Measurements from ENCODE around the gene LIN7C.
A peak's percentile ranks its signal among the peaks of the same experiment; 100 is the strongest.

LIN7C gene

DNA sequence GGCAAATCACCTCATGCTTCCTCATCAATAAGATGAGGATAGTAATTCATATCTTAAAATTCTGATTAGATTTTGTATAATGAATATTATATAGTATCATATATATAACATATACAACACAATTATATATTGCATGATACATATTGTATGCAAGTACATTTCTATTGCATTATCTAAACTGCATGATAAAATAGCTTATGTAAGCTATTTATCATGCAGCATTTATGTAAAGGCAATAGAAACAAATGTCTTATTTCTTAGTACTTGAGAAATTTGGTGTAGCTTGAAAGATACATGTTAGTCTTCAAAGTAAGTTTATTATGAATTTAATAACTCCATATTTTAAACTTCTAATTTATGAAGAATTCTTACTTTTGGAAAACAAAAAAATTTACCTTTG, 5.5 kb downstream of the LIN7C start:
- no peaks in the 10 kb centered on the region for H3K9me3 ChIP-seq (replicated peaks; ENCODE audit: insufficient read depth, low read length)
- no peaks in the 10 kb centered on the region for H4K20me1 ChIP-seq (ENCODE audit: insufficient read depth, low read length)
- 0 out of 2 replicates have a peak, but pooled peaks cover 6% of the 10 kb centered on the region for H3K4me1 ChIP-seq (ENCODE audit: low read length)
- H3K27ac ChIP-seq (ENCODE audit: low read length) = no peak overlapping the region
- no peak for DNase-seq
- no peak overlapping the region for H3K4me2 ChIP-seq (ENCODE audit: low read depth, low read length)
- peaks cover 55% of the 10 kb centered on the region for H3K79me2 ChIP-seq (ENCODE audit: low read length)
- H2AFZ ChIP-seq (ENCODE audit: low read length) = no peak overlapping the region
- no peaks in the 10 kb centered on the region for H3K9me2 ChIP-seq (replicated peaks; ENCODE audit: insufficient read depth, low read length)
- peaks cover 2% of the 10 kb centered on the region; the same call in 1 of the 2 replicates for H3K36me3 ChIP-seq (replicated peaks; ENCODE audit: insufficient read depth, low read length)
- TF ChIP-seq EZH2 (optimal IDR thresholded peaks at IDR 0.05; ENCODE audit: low read depth, low read length) (no peak), EZH2phosphoT487 (IDR thresholded peaks at IDR 0.05; ENCODE audit: low read length) (no peak)
- TF ChIP-seq, protein P1, sequence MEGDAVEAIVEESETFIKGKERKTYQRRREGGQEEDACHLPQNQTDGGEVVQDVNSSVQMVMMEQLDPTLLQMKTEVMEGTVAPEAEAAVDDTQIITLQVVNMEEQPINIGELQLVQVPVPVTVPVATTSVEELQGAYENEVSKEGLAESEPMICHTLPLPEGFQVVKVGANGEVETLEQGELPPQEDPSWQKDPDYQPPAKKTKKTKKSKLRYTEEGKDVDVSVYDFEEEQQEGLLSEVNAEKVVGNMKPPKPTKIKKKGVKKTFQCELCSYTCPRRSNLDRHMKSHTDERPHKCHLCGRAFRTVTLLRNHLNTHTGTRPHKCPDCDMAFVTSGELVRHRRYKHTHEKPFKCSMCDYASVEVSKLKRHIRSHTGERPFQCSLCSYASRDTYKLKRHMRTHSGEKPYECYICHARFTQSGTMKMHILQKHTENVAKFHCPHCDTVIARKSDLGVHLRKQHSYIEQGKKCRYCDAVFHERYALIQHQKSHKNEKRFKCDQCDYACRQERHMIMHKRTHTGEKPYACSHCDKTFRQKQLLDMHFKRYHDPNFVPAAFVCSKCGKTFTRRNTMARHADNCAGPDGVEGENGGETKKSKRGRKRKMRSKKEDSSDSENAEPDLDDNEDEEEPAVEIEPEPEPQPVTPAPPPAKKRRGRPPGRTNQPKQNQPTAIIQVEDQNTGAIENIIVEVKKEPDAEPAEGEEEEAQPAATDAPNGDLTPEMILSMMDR (IDR thresholded peaks at IDR 0.05; ENCODE audit: low read length) = no peak
- 0 out of 2 replicates have a peak, but pooled peaks cover 8% of the 10 kb centered on the region for H3F3A ChIP-seq (ENCODE audit: insufficient read depth, low read length)
- no peak overlapping the region for H3K9ac ChIP-seq (ENCODE audit: low read length)
- H3K4me3 ChIP-seq (ENCODE audit: low read length) = no peak overlapping the region
- no peaks in the 10 kb centered on the region for H3K27me3 ChIP-seq (replicated peaks; ENCODE audit: insufficient read depth, low read length)

DNA sequence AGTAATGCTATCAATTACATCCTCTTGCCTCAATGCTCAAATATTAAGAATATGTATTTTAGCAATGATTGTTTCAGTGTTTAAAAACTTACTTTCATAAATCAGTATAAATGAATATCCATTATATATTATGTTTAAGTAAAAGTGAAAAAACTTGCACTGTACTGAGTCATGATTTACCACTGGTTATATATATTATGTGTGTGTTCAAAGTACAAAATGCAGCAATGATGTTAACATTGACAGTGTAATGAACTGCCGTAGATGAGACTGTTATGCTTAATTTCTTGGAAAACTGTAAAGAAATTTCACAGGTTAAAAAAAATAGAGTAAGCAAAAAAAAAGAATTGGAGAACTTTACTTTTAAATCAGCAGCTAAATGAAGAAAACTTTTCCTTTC, 8.7 kb downstream of the LIN7C start:
- no peak overlapping the region for H3K4me3 ChIP-seq (ENCODE audit: low read length)
- no peaks in the 10 kb centered on the region; the same call in 1 of the 2 replicates for H4K20me1 ChIP-seq (ENCODE audit: insufficient read depth, low read length)
- no peak overlapping the region for H3K27ac ChIP-seq (ENCODE audit: low read length)
- H3K9me2 ChIP-seq (replicated peaks; ENCODE audit: insufficient read depth, low read length) = no peaks in the 10 kb centered on the region
- H3K4me1 ChIP-seq (ENCODE audit: low read length) = 0 out of 2 replicates have a peak, but pooled peaks cover 3% of the 10 kb centered on the region
- H3K79me2 ChIP-seq (ENCODE audit: low read length) = peaks cover 32% of the 10 kb centered on the region
- H3F3A ChIP-seq (ENCODE audit: insufficient read depth, low read length) = 0 out of 2 replicates have a peak, but pooled peaks cover 3% of the 10 kb centered on the region
- no peak overlapping the region for H3K4me2 ChIP-seq (ENCODE audit: low read depth, low read length)
- TF ChIP-seq, protein P1 (IDR thresholded peaks at IDR 0.05; ENCODE audit: low read length) = no peak
- no peak for TF ChIP-seq EZH2phosphoT487 (IDR thresholded peaks at IDR 0.05; ENCODE audit: low read length)
- TF ChIP-seq EZH2 (optimal IDR thresholded peaks at IDR 0.05; ENCODE audit: low read depth, low read length) = no peak
- no peak for DNase-seq
- no peak overlapping the region for H3K9ac ChIP-seq (ENCODE audit: low read length)
- H2AFZ ChIP-seq (ENCODE audit: low read length) = no peak overlapping the region
- H3K27me3 ChIP-seq (replicated peaks; ENCODE audit: insufficient read depth, low read length) = no peaks in the 10 kb centered on the region
- peaks cover 11% of the 10 kb centered on the region; the same call in 1 of the 2 replicates for H3K36me3 ChIP-seq (replicated peaks; ENCODE audit: insufficient read depth, low read length)
- no peaks in the 10 kb centered on the region for H3K9me3 ChIP-seq (replicated peaks; ENCODE audit: insufficient read depth, low read length)

DNA sequence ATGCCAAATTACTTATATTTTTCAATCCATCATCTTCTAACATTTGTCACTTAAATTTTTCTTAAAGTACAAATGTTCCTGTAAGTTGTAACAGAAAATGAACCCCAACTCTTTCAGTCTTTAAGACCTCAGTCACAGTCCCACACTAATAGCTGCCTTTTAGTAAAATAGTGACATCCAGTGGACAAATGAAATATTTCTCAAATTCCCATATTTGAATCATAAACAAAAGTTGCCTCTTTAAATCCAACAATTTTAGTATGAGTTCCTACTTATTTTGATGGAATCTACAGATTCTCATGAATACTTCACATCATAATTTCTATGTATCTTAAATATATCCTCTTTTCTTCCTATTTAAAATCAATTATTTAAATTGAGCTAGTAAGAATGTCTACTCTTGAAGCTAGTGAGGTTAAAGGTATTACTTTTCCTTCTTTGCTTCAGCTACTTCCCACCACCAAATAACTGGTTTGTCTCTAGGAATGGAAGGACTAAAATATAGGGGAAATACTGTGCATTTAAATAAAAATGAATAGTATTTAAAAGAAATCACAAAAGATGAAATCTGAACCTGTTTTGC, 9.2 kb downstream of the LIN7C start:
- H3K27me3 ChIP-seq (replicated peaks; ENCODE audit: insufficient read depth, low read length) = no peaks in the 10 kb centered on the region
- no peaks in the 10 kb centered on the region for H3K9me2 ChIP-seq (replicated peaks; ENCODE audit: insufficient read depth, low read length)
- no peak overlapping the region for H3K9ac ChIP-seq (ENCODE audit: low read length)
- no peak for TF ChIP-seq EZH2 (optimal IDR thresholded peaks at IDR 0.05; ENCODE audit: low read depth, low read length)
- TF ChIP-seq, protein P1 (IDR thresholded peaks at IDR 0.05; ENCODE audit: low read length) = peak; percentile 55
- H3K4me1 ChIP-seq (ENCODE audit: low read length) = 0 out of 2 replicates have a peak, but pooled peaks cover 3% of the 10 kb centered on the region
- H3F3A ChIP-seq (ENCODE audit: insufficient read depth, low read length) = 0 out of 2 replicates have a peak, but pooled peaks cover 3% of the 10 kb centered on the region
- H3K4me2 ChIP-seq (ENCODE audit: low read depth, low read length) = no peak overlapping the region
- H4K20me1 ChIP-seq (ENCODE audit: insufficient read depth, low read length) = no peaks in the 10 kb centered on the region; the same call in 1 of the 2 replicates
- H3K9me3 ChIP-seq (replicated peaks; ENCODE audit: insufficient read depth, low read length) = no peaks in the 10 kb centered on the region
- H3K79me2 ChIP-seq (ENCODE audit: low read length) = peaks cover 27% of the 10 kb centered on the region
- H3K36me3 ChIP-seq (replicated peaks; ENCODE audit: insufficient read depth, low read length) = peaks cover 11% of the 10 kb centered on the region; the same call in 1 of the 2 replicates
- no peak overlapping the region for H2AFZ ChIP-seq (ENCODE audit: low read length)
- H3K4me3 ChIP-seq (ENCODE audit: low read length) = no peak overlapping the region
- peak; percentile 41 for DNase-seq
- no peak overlapping the region for H3K27ac ChIP-seq (ENCODE audit: low read length)
